ENCODE measurements around the gene OPA1.

OPA1 gene

GRCh38 chr3:193640165-193640715, 47.2 kb downstream of the OPA1 start:
- H3K4me3 ChIP-seq (ENCODE audit: low read depth in 1 of 5, low read length in 5 of 5) = no peak overlapping the region
- peaks cover 38 to 61% (median 53%) of the 10 kb centered on the region in 5 donors for H3K36me3 ChIP-seq (ENCODE audit: control insufficient read depth in 5 of 5, insufficient read depth in 5 of 5, low read length in 5 of 5)
- H3K9ac ChIP-seq (ENCODE audit: low read length in 5 of 5) = no peak overlapping the region
- no peak overlapping the region for H3K27ac ChIP-seq (ENCODE audit: low read depth, low read length)
- peaks cover 0 to 16% (median 0%) of the 10 kb centered on the region in 5 donors for H3K4me1 ChIP-seq (ENCODE audit: control insufficient read depth in 5 of 5, insufficient read depth in 5 of 5, low read length in 5 of 5)
- no peaks in the 10 kb centered on the region for H3K27me3 ChIP-seq (ENCODE audit: control insufficient read depth in 5 of 5, insufficient read depth in 4 of 5, low read length in 5 of 5)
- H3K9me3 ChIP-seq (ENCODE audit: control insufficient read depth in 5 of 5, low read length in 5 of 5) = no peaks in the 10 kb centered on the region

- no peaks in the 10 kb centered on the region for H3K9me3 ChIP-seq (ENCODE audit: control insufficient read depth in 5 of 5, low read length in 5 of 5)
- peaks cover 38 to 64% (median 53%) of the 10 kb centered on the region in 5 donors for H3K36me3 ChIP-seq (ENCODE audit: control insufficient read depth in 5 of 5, insufficient read depth in 5 of 5, low read length in 5 of 5)
- H3K27me3 ChIP-seq (ENCODE audit: control insufficient read depth in 5 of 5, insufficient read depth in 4 of 5, low read length in 5 of 5) = no peaks in the 10 kb centered on the region
- peaks cover 0 to 16% (median 0%) of the 10 kb centered on the region in 5 donors for H3K4me1 ChIP-seq (ENCODE audit: control insufficient read depth in 5 of 5, insufficient read depth in 5 of 5, low read length in 5 of 5)
- no peak overlapping the region for H3K9ac ChIP-seq (ENCODE audit: low read length in 5 of 5)
- H3K4me3 ChIP-seq (ENCODE audit: low read depth in 1 of 5, low read length in 5 of 5) = no peak overlapping the region
- H3K27ac ChIP-seq (ENCODE audit: low read depth, low read length) = no peak overlapping the region
Measured at GRCh38 chr3:193640728-193641439, 47.9 kb downstream of the OPA1 start.

GRCh38 chr3:193641440-193641775, 48.4 kb downstream of the OPA1 start:
- Histone ChIP-seq H3K27ac (ENCODE audit: low read depth, low read length) (no peak overlapping the region), H3K36me3 (ENCODE audit: control insufficient read depth in 5 of 5, insufficient read depth in 5 of 5, low read length in 5 of 5) (peaks cover 37 to 63% (median 58%) of the 10 kb centered on the region in 5 donors), H3K9ac (ENCODE audit: low read length in 5 of 5) (no peak overlapping the region), H3K9me3 (ENCODE audit: control insufficient read depth in 5 of 5, low read length in 5 of 5) (no peaks in the 10 kb centered on the region), H3K27me3 (ENCODE audit: control insufficient read depth in 5 of 5, insufficient read depth in 4 of 5, low read length in 5 of 5) (no peaks in the 10 kb centered on the region), H3K4me3 (ENCODE audit: low read depth in 1 of 5, low read length in 5 of 5) (no peak overlapping the region), H3K4me1 (ENCODE audit: control insufficient read depth in 5 of 5, insufficient read depth in 5 of 5, low read length in 5 of 5) (peaks cover 0 to 16% (median 0%) of the 10 kb centered on the region in 5 donors)

GRCh38 chr3:193645806-193646205, 52.8 kb downstream of the OPA1 start:
- Histone ChIP-seq H3K4me3 (ENCODE audit: low read depth in 1 of 5, low read length in 5 of 5) (no peak overlapping the region), H3K27ac (ENCODE audit: low read depth, low read length) (no peak overlapping the region), H3K27me3 (ENCODE audit: control insufficient read depth in 5 of 5, insufficient read depth in 4 of 5, low read length in 5 of 5) (no peaks in the 10 kb centered on the region), H3K9ac (ENCODE audit: low read length in 5 of 5) (no peak overlapping the region), H3K4me1 (ENCODE audit: control insufficient read depth in 5 of 5, insufficient read depth in 5 of 5, low read length in 5 of 5) (peaks cover 0 to 12% (median 0%) of the 10 kb centered on the region in 5 donors), H3K36me3 (ENCODE audit: control insufficient read depth in 5 of 5, insufficient read depth in 5 of 5, low read length in 5 of 5) (peaks cover 42 to 67% (median 60%) of the 10 kb centered on the region in 5 donors), H3K9me3 (ENCODE audit: control insufficient read depth in 5 of 5, low read length in 5 of 5) (no peaks in the 10 kb centered on the region)

GRCh38 chr3:193648542-193649076, 55.6 kb downstream of the OPA1 start:
- peaks cover 43 to 66% (median 53%) of the 10 kb centered on the region in 5 donors for H3K36me3 ChIP-seq (ENCODE audit: control insufficient read depth in 5 of 5, insufficient read depth in 5 of 5, low read length in 5 of 5)
- no peak overlapping the region for H3K9ac ChIP-seq (ENCODE audit: low read length in 5 of 5)
- peaks cover 0 to 12% (median 0%) of the 10 kb centered on the region in 5 donors for H3K4me1 ChIP-seq (ENCODE audit: control insufficient read depth in 5 of 5, insufficient read depth in 5 of 5, low read length in 5 of 5)
- no peaks in the 10 kb centered on the region for H3K9me3 ChIP-seq (ENCODE audit: control insufficient read depth in 5 of 5, low read length in 5 of 5)
- no peaks in the 10 kb centered on the region for H3K27me3 ChIP-seq (ENCODE audit: control insufficient read depth in 5 of 5, insufficient read depth in 4 of 5, low read length in 5 of 5)
- H3K27ac ChIP-seq (ENCODE audit: low read depth, low read length) = no peak overlapping the region
- no peak overlapping the region for H3K4me3 ChIP-seq (ENCODE audit: low read depth in 1 of 5, low read length in 5 of 5)

- Histone ChIP-seq H3K4me1 (ENCODE audit: control insufficient read depth in 5 of 5, insufficient read depth in 5 of 5, low read length in 5 of 5) (no peaks in the 10 kb centered on the region), H3K4me3 (ENCODE audit: low read depth in 1 of 5, low read length in 5 of 5) (no peak overlapping the region), H3K9ac (ENCODE audit: low read length in 5 of 5) (no peak overlapping the region), H3K27me3 (ENCODE audit: control insufficient read depth in 5 of 5, insufficient read depth in 4 of 5, low read length in 5 of 5) (no peaks in the 10 kb centered on the region), H3K9me3 (ENCODE audit: control insufficient read depth in 5 of 5, low read length in 5 of 5) (no peaks in the 10 kb centered on the region), H3K27ac (ENCODE audit: low read depth, low read length) (no peak overlapping the region), H3K36me3 (ENCODE audit: control insufficient read depth in 5 of 5, insufficient read depth in 5 of 5, low read length in 5 of 5) (peaks cover 41 to 69% (median 52%) of the 10 kb centered on the region in 5 donors)
Measured at GRCh38 chr3:193650585-193650984, 57.6 kb downstream of the OPA1 start.

- no peaks in the 10 kb centered on the region for H3K9me3 ChIP-seq (ENCODE audit: control insufficient read depth in 5 of 5, low read length in 5 of 5)
- H3K27ac ChIP-seq (ENCODE audit: low read depth, low read length) = no peak overlapping the region
- H3K9ac ChIP-seq (ENCODE audit: low read length in 5 of 5) = no peak overlapping the region
- peaks cover 49 to 73% (median 64%) of the 10 kb centered on the region in 5 donors for H3K36me3 ChIP-seq (ENCODE audit: control insufficient read depth in 5 of 5, insufficient read depth in 5 of 5, low read length in 5 of 5)
- no peaks in the 10 kb centered on the region for H3K4me1 ChIP-seq (ENCODE audit: control insufficient read depth in 5 of 5, insufficient read depth in 5 of 5, low read length in 5 of 5)
- H3K4me3 ChIP-seq (ENCODE audit: low read depth in 1 of 5, low read length in 5 of 5) = no peak overlapping the region
- H3K27me3 ChIP-seq (ENCODE audit: control insufficient read depth in 5 of 5, insufficient read depth in 4 of 5, low read length in 5 of 5) = no peaks in the 10 kb centered on the region
Measured at GRCh38 chr3:193655831-193656433, 62.9 kb downstream of the OPA1 start.

GRCh38 chr3:193656445-193656844, 63.4 kb downstream of the OPA1 start:
- H3K27me3 ChIP-seq (ENCODE audit: control insufficient read depth in 5 of 5, insufficient read depth in 4 of 5, low read length in 5 of 5) = no peaks in the 10 kb centered on the region
- H3K27ac ChIP-seq (ENCODE audit: low read depth, low read length) = no peak overlapping the region
- H3K36me3 ChIP-seq (ENCODE audit: control insufficient read depth in 5 of 5, insufficient read depth in 5 of 5, low read length in 5 of 5) = peaks cover 53 to 75% (median 69%) of the 10 kb centered on the region in 5 donors
- H3K4me3 ChIP-seq (ENCODE audit: low read depth in 1 of 5, low read length in 5 of 5) = no peak overlapping the region
- H3K9me3 ChIP-seq (ENCODE audit: control insufficient read depth in 5 of 5, low read length in 5 of 5) = no peaks in the 10 kb centered on the region
- H3K9ac ChIP-seq (ENCODE audit: low read length in 5 of 5) = no peak overlapping the region
- no peaks in the 10 kb centered on the region for H3K4me1 ChIP-seq (ENCODE audit: control insufficient read depth in 5 of 5, insufficient read depth in 5 of 5, low read length in 5 of 5)

GRCh38 chr3:193656878-193657282, 63.9 kb downstream of the OPA1 start:
- Histone ChIP-seq H3K36me3 (ENCODE audit: control insufficient read depth in 5 of 5, insufficient read depth in 5 of 5, low read length in 5 of 5) (peaks cover 56 to 78% (median 69%) of the 10 kb centered on the region in 5 donors), H3K27me3 (ENCODE audit: control insufficient read depth in 5 of 5, insufficient read depth in 4 of 5, low read length in 5 of 5) (no peaks in the 10 kb centered on the region), H3K9me3 (ENCODE audit: control insufficient read depth in 5 of 5, low read length in 5 of 5) (no peaks in the 10 kb centered on the region), H3K4me3 (ENCODE audit: low read depth in 1 of 5, low read length in 5 of 5) (no peak overlapping the region), H3K27ac (ENCODE audit: low read depth, low read length) (no peak overlapping the region), H3K9ac (ENCODE audit: low read length in 5 of 5) (no peak overlapping the region), H3K4me1 (ENCODE audit: control insufficient read depth in 5 of 5, insufficient read depth in 5 of 5, low read length in 5 of 5) (no peaks in the 10 kb centered on the region)

- Histone ChIP-seq H3K9ac (ENCODE audit: low read length in 5 of 5) (no peak overlapping the region), H3K36me3 (ENCODE audit: control insufficient read depth in 5 of 5, insufficient read depth in 5 of 5, low read length in 5 of 5) (peaks cover 46 to 73% (median 57%) of the 10 kb centered on the region in 5 donors), H3K9me3 (ENCODE audit: control insufficient read depth in 5 of 5, low read length in 5 of 5) (no peaks in the 10 kb centered on the region), H3K27ac (ENCODE audit: low read depth, low read length) (no peak overlapping the region), H3K4me1 (ENCODE audit: control insufficient read depth in 5 of 5, insufficient read depth in 5 of 5, low read length in 5 of 5) (no peaks in the 10 kb centered on the region), H3K27me3 (ENCODE audit: control insufficient read depth in 5 of 5, insufficient read depth in 4 of 5, low read length in 5 of 5) (no peaks in the 10 kb centered on the region), H3K4me3 (ENCODE audit: low read depth in 1 of 5, low read length in 5 of 5) (no peak overlapping the region)
Measured at GRCh38 chr3:193660171-193660570, 67.2 kb downstream of the OPA1 start.
